ENCODE results near the gene SGCA.

The SGCA gene

GRCh38 chr17:50151937-50152547, 13.8 kb upstream of the SGCA start:
- no peak overlapping the region for H3K4me3 ChIP-seq (IDR thresholded peaks at IDR 0.05; ENCODE audit: insufficient read depth, low read depth, low read length)
- H2AFZ ChIP-seq (ENCODE audit: low read depth): peak overlapping the region; percentile 68; the same call in 1 of the 2 replicates
- H4K20me1 ChIP-seq (ENCODE audit: insufficient read depth): no peaks in the 10 kb centered on the region
- H3K4me1 ChIP-seq (ENCODE audit: low read depth, poor library complexity, severe bottlenecking): peaks cover 63% of the 10 kb centered on the region
- H3K36me3 ChIP-seq (ENCODE audit: insufficient read depth): no peaks in the 10 kb centered on the region
- H3K27ac ChIP-seq: peak overlapping the region; percentile 68
- H3K4me2 ChIP-seq: peak overlapping the region; percentile 100
- peak overlapping the region; percentile 38; the same call in 1 of the 2 replicates for H3K9ac ChIP-seq
- no peaks in the 10 kb centered on the region for H3K27me3 ChIP-seq (ENCODE audit: insufficient read depth, low read depth)
- peaks cover 34% of the 10 kb centered on the region for H3K79me2 ChIP-seq (ENCODE audit: insufficient read depth, low read depth)
- TF ChIP-seq CTCF (conservative IDR thresholded peaks at IDR 0.05; ENCODE audit: low read depth, low read length): no peak

GRCh38 chr17:50152736-50153135, 13.1 kb upstream of the SGCA start:
- Histone ChIP-seq H2AFZ (ENCODE audit: low read depth) (no peak overlapping the region), H3K4me2 (peak overlapping the region; percentile 100), H3K27ac (peak overlapping the region; percentile 68), H3K79me2 (ENCODE audit: insufficient read depth, low read depth) (peaks cover 27% of the 10 kb centered on the region), H3K4me1 (ENCODE audit: low read depth, poor library complexity, severe bottlenecking) (peaks cover 56% of the 10 kb centered on the region), H3K36me3 (ENCODE audit: insufficient read depth) (no peaks in the 10 kb centered on the region), H3K27me3 (ENCODE audit: insufficient read depth, low read depth) (no peaks in the 10 kb centered on the region), H3K9ac (no peak overlapping the region; the same call in 1 of the 2 replicates), H3K4me3 (IDR thresholded peaks at IDR 0.05; ENCODE audit: insufficient read depth, low read depth, low read length) (no peak overlapping the region), H4K20me1 (ENCODE audit: insufficient read depth) (no peaks in the 10 kb centered on the region)
- TF ChIP-seq CTCF (conservative IDR thresholded peaks at IDR 0.05; ENCODE audit: low read depth, low read length): no peak

- Histone ChIP-seq H3K4me2 (peak overlapping the region; percentile 79), H3K4me3 (IDR thresholded peaks at IDR 0.05; ENCODE audit: insufficient read depth, low read depth, low read length) (no peak overlapping the region)
These were observed 11.9 kb upstream of the SGCA start for GRCh38 chr17:50153650-50154575.

GRCh38 chr17:50154604-50155003, 11.2 kb upstream of the SGCA start:
- peak overlapping the region; percentile 79 for H3K4me2 ChIP-seq
- no peak overlapping the region for H3K4me3 ChIP-seq (IDR thresholded peaks at IDR 0.05; ENCODE audit: insufficient read depth, low read depth, low read length)
- peak overlapping the region; percentile 70 for H2AFZ ChIP-seq (ENCODE audit: low read depth)
- no peak for TF ChIP-seq CTCF (conservative IDR thresholded peaks at IDR 0.05; ENCODE audit: low read depth, low read length)
- peaks cover 10% of the 10 kb centered on the region for H3K79me2 ChIP-seq (ENCODE audit: insufficient read depth, low read depth)
- H3K27ac ChIP-seq: peak overlapping the region; percentile 63
- H3K9ac ChIP-seq: peak overlapping the region; percentile 17; the same call in 1 of the 2 replicates
- no peaks in the 10 kb centered on the region for H4K20me1 ChIP-seq (ENCODE audit: insufficient read depth)
- H3K4me1 ChIP-seq (ENCODE audit: low read depth, poor library complexity, severe bottlenecking): peaks cover 49% of the 10 kb centered on the region
- no peaks in the 10 kb centered on the region for H3K36me3 ChIP-seq (ENCODE audit: insufficient read depth)
- no peaks in the 10 kb centered on the region for H3K27me3 ChIP-seq (ENCODE audit: insufficient read depth, low read depth)

More at GRCh38 chr17:50153650-50154575, 11.9 kb upstream of the SGCA start:
- peak overlapping the region; percentile 63 for H3K27ac ChIP-seq
- peak overlapping the region; percentile 70; the same call in 1 of the 2 replicates for H2AFZ ChIP-seq (ENCODE audit: low read depth)
- peaks cover 49% of the 10 kb centered on the region for H3K4me1 ChIP-seq (ENCODE audit: low read depth, poor library complexity, severe bottlenecking)
- H3K79me2 ChIP-seq (ENCODE audit: insufficient read depth, low read depth): peaks cover 16% of the 10 kb centered on the region
- no peaks in the 10 kb centered on the region for H3K36me3 ChIP-seq (ENCODE audit: insufficient read depth)
- H3K9ac ChIP-seq: peak overlapping the region; percentile 17; the same call in 1 of the 2 replicates
- no peaks in the 10 kb centered on the region for H4K20me1 ChIP-seq (ENCODE audit: insufficient read depth)
- TF ChIP-seq CTCF (conservative IDR thresholded peaks at IDR 0.05; ENCODE audit: low read depth, low read length): no peak
- H3K27me3 ChIP-seq (ENCODE audit: insufficient read depth, low read depth): no peaks in the 10 kb centered on the region

Data from KMS-11 (cell line).